ENCODE measurements around the gene CNGB1.

GRCh38 chr16:57966204-57966771 is 4.6 kb downstream of the CNGB1 start:
- no peak for TF ChIP-seq CTCF (IDR thresholded peaks at IDR 0.05; ENCODE audit: insufficient read depth, low read length, poor library complexity, severe bottlenecking)
- no peak for TF ChIP-seq EZH2phosphoT487 (conservative IDR thresholded peaks at IDR 0.05; ENCODE audit: low read length)

Measured in SU-DHL-6 (cell line).